HEK293 (cell line): ENCODE measurements around the gene NKD1.

Experiments
- FEZF1 ChIP-seq: fragments of 450-650 bp; formaldehyde crosslinking; IDR thresholded peaks from 2 replicates; pipeline ENCODE4 v1.5.1; 2016; ENCODE audit warnings: missing biosample characterization, missing genetic modification characterization
- OVOL3 ChIP-seq: fragments of 450-650 bp; formaldehyde crosslinking; IDR thresholded peaks from 2 replicates; pipeline ENCODE4 v1.5.1; 2016; ENCODE audit warnings: missing biosample characterization, missing genetic modification characterization
- SALL2 ChIP-seq: fragments of 450-650 bp; formaldehyde crosslinking; IDR thresholded peaks from 2 replicates; pipeline ENCODE4 v1.5.0; 2017; ENCODE audit warnings: missing biosample characterization, mild to moderate bottlenecking, missing genetic modification characterization, borderline replicate concordance
- ZBTB20 ChIP-seq: fragments of 450-650 bp; formaldehyde crosslinking; IDR thresholded peaks from 2 replicates; pipeline ENCODE4 v1.5.1; 2016; ENCODE audit warnings: missing biosample characterization, missing genetic modification characterization
- ZFP69B ChIP-seq: fragments of 450-650 bp; formaldehyde crosslinking; IDR thresholded peaks from 2 replicates; pipeline ENCODE4 v1.5.1; 2016; ENCODE audit warnings: missing biosample characterization, missing genetic modification characterization
- ZNF114 ChIP-seq: fragments of 450-650 bp; formaldehyde crosslinking; IDR thresholded peaks from 2 replicates; pipeline ENCODE4 v1.5.0; 2017; ENCODE audit warnings: missing biosample characterization, missing genetic modification characterization
- ZNF121 ChIP-seq: fragments of 450-650 bp; formaldehyde crosslinking; IDR thresholded peaks from 2 replicates; pipeline ENCODE4 v1.5.1; 2016; ENCODE audit warnings: missing biosample characterization, missing genetic modification characterization
- ZNF146 ChIP-seq: fragments of 450-650 bp; formaldehyde crosslinking; IDR thresholded peaks from 2 replicates; pipeline ENCODE4 v1.5.1; 2016; ENCODE audit warnings: missing biosample characterization, missing genetic modification characterization
- ZNF169 ChIP-seq: fragments of 450-650 bp; formaldehyde crosslinking; IDR thresholded peaks from 2 replicates; pipeline ENCODE4 v1.5.1; 2016; ENCODE audit warnings: missing biosample characterization, missing genetic modification characterization
- ZNF2 ChIP-seq: fragments of 450-650 bp; formaldehyde crosslinking; IDR thresholded peaks from 2 replicates; pipeline ENCODE4 v1.5.1; 2016; ENCODE audit warnings: missing biosample characterization, missing genetic modification characterization
- ZNF239 ChIP-seq: fragments of 450-650 bp; formaldehyde crosslinking; IDR thresholded peaks from 2 replicates; pipeline ENCODE4 v1.5.1; 2016; ENCODE audit warnings: missing biosample characterization, missing genetic modification characterization
- ZNF350 ChIP-seq: fragments of 450-650 bp; formaldehyde crosslinking; IDR thresholded peaks from 2 replicates; pipeline ENCODE4 v1.5.0; 2017; ENCODE audit warnings: missing biosample characterization, mild to moderate bottlenecking, missing genetic modification characterization
- ZNF521 ChIP-seq: fragments of 450-650 bp; formaldehyde crosslinking; IDR thresholded peaks from 2 replicates; pipeline ENCODE4 v1.5.1; 2017; ENCODE audit warnings: missing biosample characterization, mild to moderate bottlenecking, missing genetic modification characterization
- ZNF544 ChIP-seq: fragments of 450-650 bp; formaldehyde crosslinking; IDR thresholded peaks from 2 replicates; pipeline ENCODE4 v1.5.0; 2017; ENCODE audit warnings: missing biosample characterization, missing genetic modification characterization
- ZNF549 ChIP-seq: fragments of 450-650 bp; IDR thresholded peaks from 2 replicates; pipeline ENCODE4 v1.5.1; 2018; ENCODE audit warnings: missing biosample characterization, missing genetic modification characterization, mild to moderate bottlenecking, inconsistent platforms, moderate library complexity
- ZNF610 ChIP-seq: fragments of 450-650 bp; formaldehyde crosslinking; IDR thresholded peaks from 2 replicates; pipeline ENCODE4 v1.5.1; 2016; ENCODE audit warnings: missing biosample characterization, missing genetic modification characterization, borderline replicate concordance
- ZNF626 ChIP-seq: fragments of 450-650 bp; sonication (Bioruptor Pico); formaldehyde crosslinking; IDR thresholded peaks from 2 replicates; pipeline ENCODE4 v1.5.1; 2018; ENCODE audit warnings: missing biosample characterization, missing genetic modification characterization, inconsistent platforms
- ZSCAN30 ChIP-seq: fragments of 450-650 bp; IDR thresholded peaks from 2 replicates; pipeline ENCODE4 v1.5.1; 2018; ENCODE audit warnings: missing biosample characterization, mild to moderate bottlenecking, missing genetic modification characterization, moderate library complexity
- ZXDB ChIP-seq: fragments of 450-650 bp; formaldehyde crosslinking; IDR thresholded peaks from 2 replicates; pipeline ENCODE4 v1.5.1; 2016; ENCODE audit warnings: missing biosample characterization, missing genetic modification characterization
- TF ChIP-seq, protein P1 (sequence below): fragments of 450-650 bp; IDR thresholded peaks from 2 replicates; pipeline ENCODE4 v1.5.1; 2018; ENCODE audit warnings: missing biosample characterization, missing genetic modification characterization
- TF ChIP-seq, protein P2 (sequence below): fragments of 450-650 bp; formaldehyde crosslinking; conservative IDR thresholded peaks from 2 replicates; pipeline ENCODE4 v1.5.1; 2016; ENCODE audit warnings: low read depth, missing biosample characterization, missing genetic modification characterization
- TF ChIP-seq, protein P3 (sequence below): fragments of 450-650 bp; formaldehyde crosslinking; IDR thresholded peaks from 2 replicates; pipeline ENCODE4 v1.5.1; 2016; ENCODE audit warnings: missing biosample characterization, missing genetic modification characterization
- TF ChIP-seq, protein P4 (sequence below): fragments of 450-650 bp; formaldehyde crosslinking; IDR thresholded peaks from 2 replicates; pipeline ENCODE4 v1.5.1; 2016; ENCODE audit warnings: missing biosample characterization, missing genetic modification characterization
- TF ChIP-seq, protein P5 (sequence below): fragments of 450-650 bp; formaldehyde crosslinking; IDR thresholded peaks from 2 replicates; pipeline ENCODE4 v1.5.1; 2016; ENCODE audit warnings: missing biosample characterization, missing genetic modification characterization
- TF ChIP-seq, protein P6 (sequence below): fragments of 450-650 bp; formaldehyde crosslinking; IDR thresholded peaks from 2 replicates; pipeline ENCODE4 v1.5.1; 2016; ENCODE audit warnings: missing biosample characterization, missing genetic modification characterization

NKD1 gene

DNA sequence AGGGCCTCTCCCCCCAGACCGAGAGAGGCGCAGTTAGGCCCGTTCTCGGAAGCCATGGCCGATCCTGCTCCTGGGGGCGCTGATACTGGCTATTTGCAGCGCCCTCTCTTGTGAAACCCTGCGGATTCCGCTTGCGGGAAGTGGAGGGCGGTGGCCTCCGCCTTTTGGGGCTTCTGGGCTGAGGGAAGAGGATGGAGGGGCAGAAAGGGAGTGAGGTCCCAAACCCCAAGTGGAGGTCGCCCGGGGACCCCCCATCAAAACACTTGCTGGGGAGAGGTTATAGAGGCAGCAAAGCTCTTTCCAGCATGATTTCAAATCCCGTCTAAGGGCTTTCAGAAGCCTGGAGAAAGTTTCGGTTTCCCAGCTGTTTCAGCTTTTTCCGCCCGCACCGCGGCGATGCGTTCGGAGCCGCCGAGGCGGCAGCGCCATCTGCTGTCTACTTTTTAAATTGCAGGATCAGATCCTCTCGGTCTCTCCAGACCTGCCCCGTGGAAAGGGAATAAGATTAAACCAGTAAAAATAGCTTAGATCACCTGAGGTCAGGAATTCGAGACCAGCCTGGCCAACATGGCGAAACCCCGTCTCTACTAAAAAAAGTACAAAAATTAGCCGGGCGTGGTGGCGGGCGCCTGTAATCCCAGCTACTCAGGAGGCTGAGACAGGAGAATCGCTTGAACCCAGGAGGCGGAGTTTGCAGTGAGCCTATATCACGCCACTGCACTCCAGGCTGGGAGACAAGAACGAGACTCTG, 117.1 kb downstream of the NKD1 start (continued):
- TF ChIP-seq ZNF169 (no peak), ZNF626 (tag by site-specific recombination) (no peak), SALL2 (tag by site-specific recombination) (no peak), ZNF350 (tag by site-specific recombination) (no peak), OVOL3 (no peak), ZBTB20 (tag by site-specific recombination) (no peak), ZNF610 (tag by site-specific recombination) (no peak), ZNF549 (tag by site-specific recombination) (no peak), ZNF146 (peak; percentile 9; the same call in 1 of the 2 replicates), ZSCAN30 (tag by site-specific recombination) (no peak), ZNF521 (no peak), ZNF2 (tag by site-specific recombination) (no peak), FEZF1 (no peak), ZNF121 (tag by site-specific recombination) (0 out of 2 replicates have a peak, but pooled peaks have one; percentile 47), ZXDB (no peak), ZFP69B (tag by site-specific recombination) (no peak), ZNF544 (tag by site-specific recombination) (no peak), ZNF239 (tag by site-specific recombination) (no peak), ZNF114 (tag by site-specific recombination) (no peak)
- TF ChIP-seq, protein P1, sequence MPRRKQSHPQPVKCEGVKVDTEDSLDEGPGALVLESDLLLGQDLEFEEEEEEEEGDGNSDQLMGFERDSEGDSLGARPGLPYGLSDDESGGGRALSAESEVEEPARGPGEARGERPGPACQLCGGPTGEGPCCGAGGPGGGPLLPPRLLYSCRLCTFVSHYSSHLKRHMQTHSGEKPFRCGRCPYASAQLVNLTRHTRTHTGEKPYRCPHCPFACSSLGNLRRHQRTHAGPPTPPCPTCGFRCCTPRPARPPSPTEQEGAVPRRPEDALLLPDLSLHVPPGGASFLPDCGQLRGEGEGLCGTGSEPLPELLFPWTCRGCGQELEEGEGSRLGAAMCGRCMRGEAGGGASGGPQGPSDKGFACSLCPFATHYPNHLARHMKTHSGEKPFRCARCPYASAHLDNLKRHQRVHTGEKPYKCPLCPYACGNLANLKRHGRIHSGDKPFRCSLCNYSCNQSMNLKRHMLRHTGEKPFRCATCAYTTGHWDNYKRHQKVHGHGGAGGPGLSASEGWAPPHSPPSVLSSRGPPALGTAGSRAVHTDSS (tag by site-specific recombination): no peak
- TF ChIP-seq, protein P2, sequence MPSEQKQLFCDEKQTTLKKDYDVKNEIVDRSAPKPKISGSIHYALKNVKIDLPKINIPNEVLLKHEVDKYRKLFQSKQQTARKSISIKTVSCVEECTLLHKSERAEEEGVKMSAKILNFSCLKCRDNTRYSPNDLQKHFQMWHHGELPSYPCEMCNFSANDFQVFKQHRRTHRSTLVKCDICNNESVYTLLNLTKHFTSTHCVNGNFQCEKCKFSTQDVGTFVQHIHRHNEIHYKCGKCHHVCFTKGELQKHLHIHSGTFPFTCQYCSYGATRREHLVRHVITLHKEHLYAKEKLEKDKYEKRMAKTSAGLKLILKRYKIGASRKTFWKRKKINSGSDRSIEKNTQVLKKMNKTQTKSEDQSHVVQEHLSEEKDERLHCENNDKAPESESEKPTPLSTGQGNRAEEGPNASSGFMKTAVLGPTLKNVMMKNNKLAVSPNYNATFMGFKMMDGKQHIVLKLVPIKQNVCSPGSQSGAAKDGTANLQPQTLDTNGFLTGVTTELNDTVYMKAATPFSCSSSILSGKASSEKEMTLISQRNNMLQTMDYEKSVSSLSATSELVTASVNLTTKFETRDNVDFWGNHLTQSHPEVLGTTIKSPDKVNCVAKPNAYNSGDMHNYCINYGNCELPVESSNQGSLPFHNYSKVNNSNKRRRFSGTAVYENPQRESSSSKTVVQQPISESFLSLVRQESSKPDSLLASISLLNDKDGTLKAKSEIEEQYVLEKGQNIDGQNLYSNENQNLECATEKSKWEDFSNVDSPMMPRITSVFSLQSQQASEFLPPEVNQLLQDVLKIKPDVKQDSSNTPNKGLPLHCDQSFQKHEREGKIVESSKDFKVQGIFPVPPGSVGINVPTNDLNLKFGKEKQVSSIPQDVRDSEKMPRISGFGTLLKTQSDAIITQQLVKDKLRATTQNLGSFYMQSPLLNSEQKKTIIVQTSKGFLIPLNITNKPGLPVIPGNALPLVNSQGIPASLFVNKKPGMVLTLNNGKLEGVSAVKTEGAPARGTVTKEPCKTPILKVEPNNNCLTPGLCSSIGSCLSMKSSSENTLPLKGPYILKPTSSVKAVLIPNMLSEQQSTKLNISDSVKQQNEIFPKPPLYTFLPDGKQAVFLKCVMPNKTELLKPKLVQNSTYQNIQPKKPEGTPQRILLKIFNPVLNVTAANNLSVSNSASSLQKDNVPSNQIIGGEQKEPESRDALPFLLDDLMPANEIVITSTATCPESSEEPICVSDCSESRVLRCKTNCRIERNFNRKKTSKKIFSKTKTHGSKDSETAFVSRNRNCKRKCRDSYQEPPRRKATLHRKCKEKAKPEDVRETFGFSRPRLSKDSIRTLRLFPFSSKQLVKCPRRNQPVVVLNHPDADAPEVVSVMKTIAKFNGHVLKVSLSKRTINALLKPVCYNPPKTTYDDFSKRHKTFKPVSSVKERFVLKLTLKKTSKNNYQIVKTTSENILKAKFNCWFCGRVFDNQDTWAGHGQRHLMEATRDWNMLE (tag by site-specific recombination): no peak
- TF ChIP-seq, protein P3, sequence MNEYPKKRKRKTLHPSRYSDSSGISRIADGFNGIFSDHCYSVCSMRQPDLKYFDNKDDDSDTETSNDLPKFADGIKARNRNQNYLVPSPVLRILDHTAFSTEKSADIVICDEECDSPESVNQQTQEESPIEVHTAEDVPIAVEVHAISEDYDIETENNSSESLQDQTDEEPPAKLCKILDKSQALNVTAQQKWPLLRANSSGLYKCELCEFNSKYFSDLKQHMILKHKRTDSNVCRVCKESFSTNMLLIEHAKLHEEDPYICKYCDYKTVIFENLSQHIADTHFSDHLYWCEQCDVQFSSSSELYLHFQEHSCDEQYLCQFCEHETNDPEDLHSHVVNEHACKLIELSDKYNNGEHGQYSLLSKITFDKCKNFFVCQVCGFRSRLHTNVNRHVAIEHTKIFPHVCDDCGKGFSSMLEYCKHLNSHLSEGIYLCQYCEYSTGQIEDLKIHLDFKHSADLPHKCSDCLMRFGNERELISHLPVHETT (tag by site-specific recombination): no peak
- TF ChIP-seq, protein P4, sequence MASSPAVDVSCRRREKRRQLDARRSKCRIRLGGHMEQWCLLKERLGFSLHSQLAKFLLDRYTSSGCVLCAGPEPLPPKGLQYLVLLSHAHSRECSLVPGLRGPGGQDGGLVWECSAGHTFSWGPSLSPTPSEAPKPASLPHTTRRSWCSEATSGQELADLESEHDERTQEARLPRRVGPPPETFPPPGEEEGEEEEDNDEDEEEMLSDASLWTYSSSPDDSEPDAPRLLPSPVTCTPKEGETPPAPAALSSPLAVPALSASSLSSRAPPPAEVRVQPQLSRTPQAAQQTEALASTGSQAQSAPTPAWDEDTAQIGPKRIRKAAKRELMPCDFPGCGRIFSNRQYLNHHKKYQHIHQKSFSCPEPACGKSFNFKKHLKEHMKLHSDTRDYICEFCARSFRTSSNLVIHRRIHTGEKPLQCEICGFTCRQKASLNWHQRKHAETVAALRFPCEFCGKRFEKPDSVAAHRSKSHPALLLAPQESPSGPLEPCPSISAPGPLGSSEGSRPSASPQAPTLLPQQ (tag by site-specific recombination): no peak
- TF ChIP-seq, protein P5, sequence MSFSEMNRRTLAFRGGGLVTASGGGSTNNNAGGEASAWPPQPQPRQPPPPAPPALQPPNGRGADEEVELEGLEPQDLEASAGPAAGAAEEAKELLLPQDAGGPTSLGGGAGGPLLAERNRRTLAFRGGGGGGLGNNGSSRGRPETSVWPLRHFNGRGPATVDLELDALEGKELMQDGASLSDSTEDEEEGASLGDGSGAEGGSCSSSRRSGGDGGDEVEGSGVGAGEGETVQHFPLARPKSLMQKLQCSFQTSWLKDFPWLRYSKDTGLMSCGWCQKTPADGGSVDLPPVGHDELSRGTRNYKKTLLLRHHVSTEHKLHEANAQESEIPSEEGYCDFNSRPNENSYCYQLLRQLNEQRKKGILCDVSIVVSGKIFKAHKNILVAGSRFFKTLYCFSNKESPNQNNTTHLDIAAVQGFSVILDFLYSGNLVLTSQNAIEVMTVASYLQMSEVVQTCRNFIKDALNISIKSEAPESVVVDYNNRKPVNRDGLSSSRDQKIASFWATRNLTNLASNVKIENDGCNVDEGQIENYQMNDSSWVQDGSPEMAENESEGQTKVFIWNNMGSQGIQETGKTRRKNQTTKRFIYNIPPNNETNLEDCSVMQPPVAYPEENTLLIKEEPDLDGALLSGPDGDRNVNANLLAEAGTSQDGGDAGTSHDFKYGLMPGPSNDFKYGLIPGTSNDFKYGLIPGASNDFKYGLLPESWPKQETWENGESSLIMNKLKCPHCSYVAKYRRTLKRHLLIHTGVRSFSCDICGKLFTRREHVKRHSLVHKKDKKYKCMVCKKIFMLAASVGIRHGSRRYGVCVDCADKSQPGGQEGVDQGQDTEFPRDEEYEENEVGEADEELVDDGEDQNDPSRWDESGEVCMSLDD (tag by site-specific recombination): no peak
- TF ChIP-seq, protein P6, sequence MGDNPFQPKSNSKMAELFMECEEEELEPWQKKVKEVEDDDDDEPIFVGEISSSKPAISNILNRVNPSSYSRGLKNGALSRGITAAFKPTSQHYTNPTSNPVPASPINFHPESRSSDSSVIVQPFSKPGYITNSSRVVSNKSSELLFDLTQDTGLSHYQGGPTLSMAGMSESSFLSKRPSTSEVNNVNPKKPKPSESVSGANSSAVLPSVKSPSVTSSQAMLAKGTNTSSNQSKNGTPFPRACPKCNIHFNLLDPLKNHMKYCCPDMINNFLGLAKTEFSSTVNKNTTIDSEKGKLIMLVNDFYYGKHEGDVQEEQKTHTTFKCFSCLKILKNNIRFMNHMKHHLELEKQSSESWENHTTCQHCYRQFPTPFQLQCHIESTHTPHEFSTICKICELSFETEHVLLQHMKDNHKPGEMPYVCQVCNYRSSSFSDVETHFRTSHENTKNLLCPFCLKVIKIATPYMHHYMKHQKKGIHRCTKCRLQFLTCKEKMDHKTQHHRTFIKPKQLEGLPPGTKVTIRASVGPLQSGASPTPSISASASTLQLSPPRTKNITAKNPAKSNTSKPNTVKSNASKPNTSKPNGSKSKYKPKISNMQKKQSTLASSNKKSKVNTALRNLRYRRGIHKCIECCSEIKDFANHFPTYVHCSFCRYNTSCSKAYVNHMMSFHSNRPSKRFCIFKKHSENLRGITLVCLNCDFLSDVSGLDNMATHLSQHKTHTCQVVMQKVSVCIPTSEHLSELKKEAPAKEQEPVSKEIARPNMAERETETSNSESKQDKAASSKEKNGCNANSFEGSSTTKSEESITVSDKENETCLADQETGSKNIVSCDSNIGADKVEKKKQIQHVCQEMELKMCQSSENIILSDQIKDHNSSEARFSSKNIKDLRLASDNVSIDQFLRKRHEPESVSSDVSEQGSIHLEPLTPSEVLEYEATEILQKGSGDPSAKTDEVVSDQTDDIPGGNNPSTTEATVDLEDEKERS (tag by site-specific recombination): no peak
